ENCODE results near the gene CEP72. TPM values are rescaled to one million over a fixed set of nuclear protein-coding genes. Genes with fewer than 3 reads are reported as not detected.
A peak's percentile ranks its signal among the peaks of the same experiment; 100 is the strongest.
"Not testable (repeated sequence)": the region's sequence is repeated elsewhere in the genome, so short reads cannot be mapped to it uniquely, and the experiment has no call there.

CEP72 gene
- total RNA-seq, 1 donor from 2014 or later = 20.1 TPM

GRCh38 chr5:573976-574375 lies 38.2 kb upstream of the CEP72 start:
- no peak for TF ChIP-seq POLR2A (IDR thresholded peaks at IDR 0.05)
- no peak for TF ChIP-seq CTCF (IDR thresholded peaks at IDR 0.05)
- no peak for TF ChIP-seq POLR2AphosphoS5 (IDR thresholded peaks at IDR 0.05; ENCODE audit: insufficient read depth in 1 of 2, low read depth in 1 of 2)
- Histone ChIP-seq H3K27me3 (no peaks in the 10 kb centered on the region), H3K27ac (no peak overlapping the region), H3K36me3 (no peaks in the 10 kb centered on the region), H3K4me3 (no peak overlapping the region), H3K4me1 (no peaks in the 10 kb centered on the region), H3K9me3 (no peaks in the 10 kb centered on the region)
- DNase-seq (ENCODE audit: extremely low spot score in 2 of 2) = peak in 1 of 2 donors; percentile 70
- intact Hi-C loops (cut with DNase I) = no loop called here

GRCh38 chr5:574906-575305 lies 37.2 kb upstream of the CEP72 start:
- no peaks in the 10 kb centered on the region for H3K9me3 ChIP-seq
- H3K36me3 ChIP-seq = no peaks in the 10 kb centered on the region
- H3K4me1 ChIP-seq = no peaks in the 10 kb centered on the region
- no peaks in the 10 kb centered on the region for H3K27me3 ChIP-seq
- no peak for DNase-seq (ENCODE audit: extremely low spot score in 2 of 2)
- intact Hi-C loops (cut with DNase I) = no loop called here
- TF ChIP-seq CTCF (IDR thresholded peaks at IDR 0.05) (no peak), POLR2AphosphoS5 (IDR thresholded peaks at IDR 0.05; ENCODE audit: insufficient read depth in 1 of 2, low read depth in 1 of 2) (no peak), POLR2A (IDR thresholded peaks at IDR 0.05) (no peak)
- H3K4me3 ChIP-seq = no peak overlapping the region
- no peak overlapping the region for H3K27ac ChIP-seq

GRCh38 chr5:575636-576035 lies 36.5 kb upstream of the CEP72 start:
- Histone ChIP-seq H3K9me3 (no peaks in the 10 kb centered on the region), H3K4me1 (no peaks in the 10 kb centered on the region), H3K4me3 (no peak overlapping the region), H3K27me3 (no peaks in the 10 kb centered on the region), H3K27ac (no peak overlapping the region), H3K36me3 (no peaks in the 10 kb centered on the region)
- TF ChIP-seq CTCF (IDR thresholded peaks at IDR 0.05) (no peak), POLR2AphosphoS5 (IDR thresholded peaks at IDR 0.05; ENCODE audit: insufficient read depth in 1 of 2, low read depth in 1 of 2) (no peak)
- DNase-seq (ENCODE audit: extremely low spot score in 2 of 2) = no peak
- intact Hi-C loops (cut with DNase I) = no loop called here

GRCh38 chr5:577214-577613 lies 34.9 kb upstream of the CEP72 start:
- H3K4me3 ChIP-seq; H3K9me3 ChIP-seq; H3K27me3 ChIP-seq; H3K36me3 ChIP-seq; H3K4me1 ChIP-seq; intact Hi-C loops (cut with DNase I); DNase-seq (ENCODE audit: extremely low spot score in 2 of 2); H3K27ac ChIP-seq: not testable (repeated sequence)

GRCh38 chr5:577800-578199 lies 34.3 kb upstream of the CEP72 start:
- Histone ChIP-seq H3K4me3 (no peak overlapping the region), H3K4me1 (no peaks in the 10 kb centered on the region), H3K36me3 (no peaks in the 10 kb centered on the region), H3K27me3 (no peaks in the 10 kb centered on the region), H3K27ac (no peak overlapping the region), H3K9me3 (no peaks in the 10 kb centered on the region)
- no peak for DNase-seq (ENCODE audit: extremely low spot score in 2 of 2)
- TF ChIP-seq CTCF (IDR thresholded peaks at IDR 0.05) (no peak), POLR2A (IDR thresholded peaks at IDR 0.05) (no peak), POLR2AphosphoS5 (IDR thresholded peaks at IDR 0.05; ENCODE audit: insufficient read depth in 1 of 2, low read depth in 1 of 2) (no peak)
- intact Hi-C loops (cut with DNase I) = no loop called here

GRCh38 chr5:579211-579610 lies 32.9 kb upstream of the CEP72 start:
- no peak overlapping the region for H3K4me3 ChIP-seq
- no peaks in the 10 kb centered on the region for H3K9me3 ChIP-seq
- DNase-seq (ENCODE audit: extremely low spot score in 2 of 2) = no peak
- TF ChIP-seq POLR2A (IDR thresholded peaks at IDR 0.05) (no peak), CTCF (IDR thresholded peaks at IDR 0.05) (no peak), POLR2AphosphoS5 (IDR thresholded peaks at IDR 0.05; ENCODE audit: insufficient read depth in 1 of 2, low read depth in 1 of 2) (no peak)
- no peaks in the 10 kb centered on the region for H3K36me3 ChIP-seq
- H3K27me3 ChIP-seq = no peaks in the 10 kb centered on the region
- intact Hi-C loops (cut with DNase I) = no loop called here
- no peaks in the 10 kb centered on the region for H3K4me1 ChIP-seq
- no peak overlapping the region for H3K27ac ChIP-seq
